LNCaP clone FGC (cell line): Measurements from ENCODE around the gene TPMT.
"Not testable (repeated sequence)": the region's sequence is repeated elsewhere in the genome, so short reads cannot be mapped to it uniquely, and the experiment has no call there.

Experiments used
- DNase-seq: peaks from one replicate; pipeline ENCODE4 v3.0.0-alpha.2; 2011; ENCODE audit warnings: low read depth
- H3K4me3 ChIP-seq: 2 replicates; pipeline ENCODE4 v1.5.1; 2011; ENCODE audit warnings: mild to moderate bottlenecking, low read depth, low read length, control low read depth
- TF ChIP-seq, protein P1 (sequence below): IDR thresholded peaks from 2 replicates; pipeline ENCODE4 v1.5.1; 2012; ENCODE audit warnings: mild to moderate bottlenecking; ENCODE audit not compliant: control insufficient read depth, insufficient read depth; ENCODE audit errors: extremely low read depth

The TPMT gene

DNA sequence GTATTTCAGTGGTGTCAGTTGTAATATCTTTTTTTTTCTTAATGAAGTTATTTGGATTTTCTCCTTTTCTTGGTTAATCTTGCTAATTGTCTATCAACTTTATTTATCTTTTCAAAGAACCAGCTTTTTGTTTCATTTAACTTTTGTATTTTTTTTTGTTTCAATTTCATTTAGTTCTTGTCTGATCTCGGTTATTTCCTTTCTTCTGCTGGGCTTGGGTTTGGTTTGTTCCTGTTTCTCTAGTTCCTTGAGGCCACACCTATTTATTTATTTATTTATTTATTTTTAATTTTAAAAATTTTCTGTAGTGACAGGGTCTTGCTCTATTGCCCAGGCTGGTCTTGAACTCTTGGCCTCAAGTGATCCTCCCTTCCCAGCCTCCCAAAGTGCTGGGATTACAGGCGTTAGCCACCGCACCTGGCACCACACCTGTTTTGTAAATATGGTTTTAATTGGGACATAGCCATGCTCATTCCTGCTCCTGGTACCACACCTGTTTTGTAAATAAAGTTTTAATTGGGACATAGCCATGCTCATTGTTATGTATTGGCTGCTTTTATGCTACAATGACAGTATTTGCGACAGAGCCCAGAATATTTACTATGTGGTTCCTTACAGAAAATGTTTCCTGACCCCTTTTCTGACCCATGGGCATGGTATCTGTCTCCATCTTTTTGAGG lies 22.5 kb upstream of the TPMT start:
- DNase-seq = no peak
- H3K4me3 ChIP-seq = no peak overlapping the region
- TF ChIP-seq, protein P1, sequence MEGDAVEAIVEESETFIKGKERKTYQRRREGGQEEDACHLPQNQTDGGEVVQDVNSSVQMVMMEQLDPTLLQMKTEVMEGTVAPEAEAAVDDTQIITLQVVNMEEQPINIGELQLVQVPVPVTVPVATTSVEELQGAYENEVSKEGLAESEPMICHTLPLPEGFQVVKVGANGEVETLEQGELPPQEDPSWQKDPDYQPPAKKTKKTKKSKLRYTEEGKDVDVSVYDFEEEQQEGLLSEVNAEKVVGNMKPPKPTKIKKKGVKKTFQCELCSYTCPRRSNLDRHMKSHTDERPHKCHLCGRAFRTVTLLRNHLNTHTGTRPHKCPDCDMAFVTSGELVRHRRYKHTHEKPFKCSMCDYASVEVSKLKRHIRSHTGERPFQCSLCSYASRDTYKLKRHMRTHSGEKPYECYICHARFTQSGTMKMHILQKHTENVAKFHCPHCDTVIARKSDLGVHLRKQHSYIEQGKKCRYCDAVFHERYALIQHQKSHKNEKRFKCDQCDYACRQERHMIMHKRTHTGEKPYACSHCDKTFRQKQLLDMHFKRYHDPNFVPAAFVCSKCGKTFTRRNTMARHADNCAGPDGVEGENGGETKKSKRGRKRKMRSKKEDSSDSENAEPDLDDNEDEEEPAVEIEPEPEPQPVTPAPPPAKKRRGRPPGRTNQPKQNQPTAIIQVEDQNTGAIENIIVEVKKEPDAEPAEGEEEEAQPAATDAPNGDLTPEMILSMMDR = no peak

DNA sequence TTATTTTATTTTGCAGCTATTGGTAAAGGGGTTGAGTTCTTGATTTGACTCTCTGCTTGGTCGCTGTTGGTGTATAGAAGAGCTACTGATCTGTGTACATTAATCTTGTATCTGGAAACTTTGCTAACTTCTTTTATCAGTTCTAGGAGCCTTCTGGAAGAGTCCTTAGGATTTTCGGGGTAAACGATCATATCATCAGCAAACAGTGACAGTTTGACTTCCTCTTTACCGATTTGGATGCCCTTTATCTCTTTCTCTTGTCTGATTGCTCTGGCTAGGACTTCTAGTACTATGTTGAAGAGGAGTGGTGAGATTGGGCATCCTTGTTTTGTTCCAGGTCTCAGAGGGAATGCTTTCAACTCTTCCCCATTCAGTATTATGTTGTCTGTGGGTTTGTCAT lies 21.3 kb upstream of the TPMT start:
- not testable (repeated sequence) for DNase-seq, H3K4me3 ChIP-seq

DNA sequence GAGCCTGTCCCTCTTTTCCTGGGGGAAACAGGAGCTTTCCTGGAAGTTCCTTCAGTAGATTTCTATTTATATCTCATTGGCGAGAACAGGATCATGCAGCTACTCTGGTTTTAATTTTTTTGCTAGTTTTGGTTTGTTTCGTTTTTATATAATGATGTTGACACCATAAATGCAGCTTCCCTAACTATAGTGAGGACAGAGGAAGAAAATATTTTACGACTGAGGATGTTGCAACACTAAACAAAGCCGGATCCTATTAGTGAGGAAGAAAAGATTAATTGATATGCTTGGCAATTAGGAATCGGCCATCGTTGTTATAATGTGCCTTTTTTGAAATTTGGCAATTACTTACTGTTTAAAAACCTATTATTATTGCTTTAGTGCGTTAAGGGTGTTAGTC lies 17.0 kb upstream of the TPMT start:
- TF ChIP-seq, protein P1 = no peak
- no peak overlapping the region for H3K4me3 ChIP-seq
- DNase-seq = no peak

DNA sequence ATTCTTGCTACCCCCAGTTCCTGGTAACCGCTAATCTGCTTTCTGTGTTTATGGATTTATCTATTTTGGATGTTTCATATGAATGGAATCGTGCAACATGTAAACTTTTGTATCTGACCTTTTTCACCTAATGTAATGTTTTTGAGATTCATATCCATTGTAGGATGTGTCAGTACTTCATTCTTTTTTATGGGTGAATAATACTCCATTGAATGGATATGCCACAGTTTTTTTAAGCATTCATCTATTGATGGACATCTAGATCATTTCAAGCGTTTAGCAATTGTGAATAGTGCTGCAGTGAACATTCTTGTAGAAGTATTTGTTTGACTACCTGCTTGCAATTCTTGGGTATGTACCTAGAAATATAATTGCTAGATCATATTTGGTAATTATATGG lies 13.4 kb upstream of the TPMT start:
- no peak overlapping the region for H3K4me3 ChIP-seq
- TF ChIP-seq, protein P1 = no peak
- DNase-seq = no peak

DNA sequence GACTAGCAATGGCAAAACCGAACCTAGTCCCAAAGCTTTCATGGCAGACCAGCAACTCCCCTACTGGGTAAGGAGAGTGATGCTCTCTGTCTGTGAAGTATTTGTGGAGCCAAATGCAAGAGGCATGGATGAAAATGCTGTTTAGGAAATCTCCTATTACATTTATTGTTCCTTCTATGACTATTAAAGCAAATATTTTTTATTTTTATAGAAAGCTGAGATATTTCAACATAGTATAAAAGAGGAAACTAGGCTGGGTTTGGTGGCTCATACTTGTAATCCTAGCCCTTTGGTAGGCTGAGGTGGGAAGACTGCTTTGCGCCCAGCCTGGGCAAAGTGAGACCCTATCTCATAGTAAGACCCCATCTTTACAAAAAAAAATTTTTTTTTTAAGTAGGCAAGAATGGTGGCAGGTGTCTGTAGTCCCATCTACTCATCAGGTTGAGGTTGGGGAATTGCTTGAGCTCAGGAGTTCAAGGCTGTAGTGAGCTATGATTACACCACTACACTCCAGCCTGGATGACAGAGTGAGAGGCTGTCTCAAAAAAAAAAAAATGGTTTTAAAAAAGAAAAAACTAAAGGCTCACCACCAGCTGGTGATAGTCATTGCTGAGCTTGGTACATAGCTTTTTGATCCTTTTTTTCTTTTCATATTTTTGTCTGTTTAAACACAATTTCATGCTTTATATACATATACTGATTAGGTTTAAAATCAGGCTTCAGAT lies 11.6 kb upstream of the TPMT start:
- TF ChIP-seq, protein P1 = no peak
- no peak for DNase-seq
- no peak overlapping the region for H3K4me3 ChIP-seq

DNA sequence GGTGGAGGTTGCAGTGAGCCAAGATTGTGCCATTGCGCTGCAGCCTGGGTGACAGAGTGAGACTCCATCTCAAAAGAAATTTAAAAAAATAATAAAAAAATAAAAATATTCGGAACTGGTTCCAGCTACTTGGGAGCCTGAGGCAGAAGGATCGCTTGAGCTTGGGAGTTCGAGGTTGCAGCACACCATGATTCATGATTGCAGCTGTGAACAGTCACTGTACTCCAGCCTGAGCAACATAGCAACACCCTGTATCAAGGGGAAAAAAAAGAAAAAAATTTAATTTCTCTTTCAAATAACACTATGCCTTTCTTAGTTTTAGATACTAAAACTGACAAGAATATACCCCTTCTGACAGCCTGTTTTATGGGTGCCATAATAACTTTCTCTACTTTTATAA lies 10.9 kb upstream of the TPMT start:
- no peak for DNase-seq
- no peak overlapping the region for H3K4me3 ChIP-seq
- TF ChIP-seq, protein P1 = no peak

DNA sequence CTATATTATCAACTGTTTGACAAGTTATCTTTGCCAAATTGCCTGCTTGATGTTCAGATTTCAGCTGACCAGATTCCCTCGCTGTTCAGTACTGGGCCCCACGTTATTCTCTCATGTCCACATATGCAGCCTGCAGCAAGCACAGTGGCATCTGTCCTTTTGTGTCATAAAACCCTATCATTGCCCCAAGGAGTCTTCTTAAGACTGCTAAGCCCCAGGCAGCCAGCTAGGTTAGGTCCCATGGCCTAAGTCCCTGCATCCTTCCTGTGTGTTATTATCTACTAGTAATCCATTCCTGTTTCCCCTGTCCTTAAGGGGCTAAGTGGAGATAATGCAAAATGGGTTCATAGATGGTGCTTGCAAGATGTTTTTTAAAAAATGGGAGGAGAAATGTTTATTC lies 7.5 kb upstream of the TPMT start:
- DNase-seq = no peak
- TF ChIP-seq, protein P1 = no peak
- H3K4me3 ChIP-seq = no peak overlapping the region
